CMK (cell line): Measurements from ENCODE around the gene C12orf75.

Experiments
- DNase-seq: peaks from one replicate; pipeline ENCODE4 v3.0.0-alpha.2; 2010; ENCODE audit warnings: low read depth

The C12orf75 gene

GRCh38 chr12:105418821-105419291 lies 88.4 kb downstream of the C12orf75 start:
- no peak for DNase-seq

GRCh38 chr12:105419606-105420005 lies 89.1 kb downstream of the C12orf75 start:
- DNase-seq, result no peak

GRCh38 chr12:105420046-105420445 lies 89.6 kb downstream of the C12orf75 start:
- no peak for DNase-seq

- peak; percentile 11 for DNase-seq
These were observed 90.3 kb downstream of the C12orf75 start for GRCh38 chr12:105420659-105421240.
